NCI-H748 (cell line): Measurements from ENCODE around the gene NCOA5.
"Not testable (repeated sequence)": the region's sequence is repeated elsewhere in the genome, so short reads cannot be mapped to it uniquely, and the experiment has no call there.

ENCODE experiments used
- DNase-seq: peaks from one replicate; lab custom pipeline; 2025; ENCODE audit not compliant: unreplicated experiment; lab: John Stamatoyannopoulos, UW

Gene NCOA5

GRCh38 chr20:46093531-46093930, 3.8 kb upstream of the NCOA5 start:
- no peak for DNase-seq

- not testable (repeated sequence) for DNase-seq
These were observed 2.1 kb upstream of the NCOA5 start for GRCh38 chr20:46091622-46092535.

- no peak for DNase-seq
These were observed 670 bp downstream of the NCOA5 start for GRCh38 chr20:46089167-46089416.

DNA sequence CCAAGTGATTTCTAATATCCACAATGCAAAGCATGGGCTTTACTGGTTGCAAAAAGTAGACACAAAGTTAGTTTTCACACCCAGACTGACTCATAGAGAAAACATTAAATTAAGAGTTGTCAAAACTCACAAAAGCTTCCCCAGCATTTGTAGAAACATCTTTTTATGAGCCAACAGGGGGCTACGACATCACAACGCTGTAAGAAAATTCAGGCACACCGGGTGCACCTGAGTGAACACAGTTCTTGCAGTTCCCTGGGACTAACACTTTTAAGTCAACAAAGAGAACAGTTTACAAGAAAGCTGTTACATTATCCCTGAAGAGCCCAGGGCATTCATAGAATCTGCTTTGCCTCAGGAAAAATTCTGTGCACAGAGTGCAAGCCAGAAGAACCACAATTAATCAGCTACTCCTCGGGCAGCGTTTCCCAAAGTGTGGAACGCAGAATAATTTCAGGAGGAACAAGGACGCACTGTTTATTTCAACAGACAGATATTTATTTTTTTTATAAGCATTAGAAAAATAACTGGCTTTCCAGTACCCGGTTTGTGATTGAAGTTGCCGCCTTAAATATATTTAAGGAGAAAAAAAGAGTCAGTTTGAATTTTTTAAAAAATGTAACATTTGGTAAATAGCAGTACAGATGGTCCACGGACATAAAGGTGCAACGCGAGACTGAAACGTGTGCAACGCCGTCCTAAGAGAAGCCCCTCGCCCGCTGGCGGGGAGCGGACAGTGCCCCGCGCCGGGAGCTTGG, 1.2 kb downstream of the NCOA5 start:
- peak; percentile 3 for DNase-seq

- DNase-seq: no peak
These were observed 2.6 kb downstream of the NCOA5 start for GRCh38 chr20:46087161-46087560.

DNA sequence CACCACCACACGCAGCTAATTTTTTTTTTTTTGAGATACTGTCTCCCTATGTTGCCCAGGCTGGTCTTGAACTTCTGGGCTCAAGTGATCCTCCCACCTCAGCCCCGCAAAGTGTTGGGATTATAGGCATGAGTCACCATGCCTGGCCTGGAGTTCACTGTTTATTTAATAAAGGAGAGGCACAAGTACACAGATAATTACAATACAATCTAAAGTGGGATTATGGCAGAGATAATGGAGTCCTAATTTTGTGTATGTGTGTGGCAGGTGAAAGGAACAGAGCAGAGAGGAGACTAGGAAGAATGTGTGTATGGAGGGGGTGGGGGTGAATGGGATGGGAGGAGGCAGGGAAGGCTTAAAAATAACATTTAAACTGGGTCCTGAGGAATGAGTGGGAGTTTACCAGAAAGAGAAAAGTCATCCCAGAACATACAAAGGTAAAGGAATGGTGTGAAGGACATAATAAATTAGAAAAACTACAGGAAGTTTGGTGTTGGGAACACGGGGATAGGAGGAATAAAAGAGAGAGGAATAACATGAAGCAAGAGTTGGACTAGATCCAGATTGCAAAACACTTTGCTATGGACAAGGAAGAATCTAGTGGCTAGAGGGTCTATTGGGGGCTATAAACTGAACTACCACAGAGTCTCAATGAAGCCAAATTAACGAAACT, 4.4 kb downstream of the NCOA5 start:
- DNase-seq: peak; percentile 83

DNA sequence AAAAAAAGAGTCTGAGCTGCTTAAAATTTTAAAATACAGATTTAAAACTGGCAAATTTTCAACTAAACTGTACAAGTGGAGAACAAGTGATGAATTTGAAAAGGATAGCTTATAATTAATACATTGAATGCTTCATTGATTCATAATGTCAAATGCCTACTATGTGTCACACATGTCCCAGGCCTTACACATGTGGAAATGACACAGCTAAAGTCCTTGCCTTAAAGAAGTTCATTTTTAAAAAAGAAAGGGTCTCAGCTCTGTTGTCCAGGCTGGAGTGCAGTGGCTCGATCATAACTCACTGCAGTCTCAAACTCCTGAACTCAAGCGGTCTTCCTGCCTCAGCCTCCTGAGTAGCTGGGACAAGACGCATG, 5.0 kb downstream of the NCOA5 start:
- no peak for DNase-seq

DNA sequence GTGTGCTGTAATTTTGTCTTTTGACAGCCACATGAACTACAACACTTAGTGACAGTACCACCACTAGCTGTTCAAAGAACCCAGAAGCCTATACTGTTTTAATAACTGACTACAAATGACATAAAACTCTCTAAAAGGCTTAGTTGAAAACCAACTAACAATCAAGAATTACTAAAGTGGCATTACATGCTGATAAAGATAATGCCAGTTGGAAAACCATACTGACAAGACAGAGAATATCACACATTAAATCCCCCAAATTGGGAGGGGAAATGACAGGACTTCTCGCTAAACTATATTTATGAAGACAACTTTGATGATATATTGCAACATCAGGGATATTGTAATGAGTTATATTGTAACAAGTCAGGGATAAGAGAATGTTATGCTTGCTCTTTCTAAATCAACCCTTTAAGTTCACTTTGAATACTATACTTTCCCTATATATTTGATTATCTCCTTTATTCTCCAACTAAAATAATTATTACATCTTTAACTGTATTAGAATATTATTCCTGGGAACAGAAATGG, 6.2 kb downstream of the NCOA5 start:
- no peak for DNase-seq

DNA sequence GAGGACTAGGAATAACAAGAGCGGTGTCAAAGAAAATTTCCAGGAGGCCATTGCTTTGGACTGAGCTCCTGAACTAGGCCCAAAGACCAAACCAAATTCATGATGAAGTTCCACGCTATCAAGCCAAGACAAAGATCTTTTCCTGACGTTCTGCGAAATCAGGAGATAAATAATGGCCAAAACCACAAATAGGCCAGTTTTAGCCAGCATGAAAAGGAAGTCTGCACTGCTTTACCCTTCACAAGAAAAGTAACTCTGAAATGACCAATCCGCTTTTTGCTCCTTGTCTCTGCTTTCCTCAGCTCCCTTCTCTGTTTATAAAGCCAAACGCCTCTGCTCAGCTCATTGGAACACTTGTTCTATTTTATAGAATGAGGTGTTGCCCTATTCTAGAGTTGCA, 6.7 kb downstream of the NCOA5 start:
- DNase-seq: no peak

DNA sequence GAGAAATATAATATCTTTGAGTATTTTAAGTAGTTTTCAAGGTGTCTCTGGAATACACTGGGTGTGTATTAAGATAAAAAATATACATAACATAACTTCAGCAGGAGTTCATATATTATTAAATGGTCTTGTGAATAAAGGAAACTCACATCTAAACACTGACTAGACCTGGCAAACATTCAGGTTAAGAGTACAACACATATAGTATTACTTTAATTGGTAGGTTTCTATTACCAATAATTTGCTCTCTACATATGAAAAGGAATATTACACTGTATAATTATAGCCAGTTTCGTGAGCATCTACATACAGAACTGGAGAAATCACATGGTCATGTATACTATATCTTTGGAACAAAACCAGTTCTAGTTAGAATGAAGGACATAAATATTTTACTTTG, 8.7 kb downstream of the NCOA5 start:
- peak; percentile 8 for DNase-seq

DNA sequence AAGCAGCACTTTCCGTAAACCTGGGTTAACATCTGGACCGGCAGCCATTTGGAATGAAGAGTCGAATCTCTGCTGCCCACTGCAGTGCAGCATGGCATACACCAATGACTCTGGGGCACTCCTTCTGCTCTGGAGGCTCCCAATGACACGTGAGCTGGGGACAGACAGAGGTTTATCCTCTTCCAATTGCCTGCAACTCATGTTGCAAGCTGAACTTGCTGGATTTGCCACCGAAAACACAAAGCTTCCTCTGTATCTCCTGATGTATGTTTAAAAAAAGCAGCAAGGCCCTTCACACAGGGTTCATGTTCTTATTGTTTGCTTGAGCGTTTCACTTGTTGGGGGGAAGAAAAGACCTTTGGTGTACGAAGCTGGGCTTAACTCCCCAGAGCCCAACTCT, 10.8 kb downstream of the NCOA5 start:
- no peak for DNase-seq

- no peak for DNase-seq
These were observed 12.0 kb downstream of the NCOA5 start for GRCh38 chr20:46077642-46078305.

DNA sequence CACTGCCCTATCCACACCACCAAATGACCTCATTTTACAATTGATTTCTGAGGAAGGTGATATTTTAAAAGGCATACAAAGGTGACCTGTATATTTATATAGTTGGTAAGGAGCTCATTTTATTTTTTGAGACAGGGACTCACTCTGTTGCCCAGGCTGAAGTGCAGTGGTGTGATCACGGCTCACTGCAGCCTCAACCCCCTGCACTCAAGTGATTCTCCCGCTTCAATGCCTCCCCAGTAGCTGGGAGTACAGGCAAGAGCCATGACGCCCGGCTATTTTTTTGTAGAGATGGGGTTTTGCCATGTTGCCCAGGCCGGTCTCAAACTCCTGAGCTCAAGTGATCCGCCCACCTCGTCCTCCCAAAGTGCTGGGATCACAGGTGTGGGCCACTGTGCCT, 13.0 kb downstream of the NCOA5 start:
- DNase-seq: no peak

DNA sequence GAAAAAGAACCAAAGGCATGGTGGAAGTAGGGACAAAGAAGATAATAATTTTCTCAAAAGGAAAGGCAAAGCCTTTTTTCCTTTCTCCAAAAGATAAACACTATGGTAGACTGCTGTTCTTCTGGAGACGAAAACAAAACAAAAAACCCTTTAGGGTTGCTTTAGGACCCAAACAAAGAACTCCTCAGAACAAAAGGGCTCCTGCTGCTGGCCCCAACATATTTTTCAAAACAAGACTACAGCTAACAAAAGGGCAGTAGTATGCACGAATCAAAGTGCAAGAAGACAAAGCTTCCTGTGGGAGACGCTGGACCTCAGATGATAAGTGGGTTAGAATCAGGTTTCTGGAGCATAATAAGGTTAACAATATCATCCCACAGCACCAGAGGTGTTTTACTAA, 15.8 kb downstream of the NCOA5 start:
- peak; percentile 13 for DNase-seq

DNA sequence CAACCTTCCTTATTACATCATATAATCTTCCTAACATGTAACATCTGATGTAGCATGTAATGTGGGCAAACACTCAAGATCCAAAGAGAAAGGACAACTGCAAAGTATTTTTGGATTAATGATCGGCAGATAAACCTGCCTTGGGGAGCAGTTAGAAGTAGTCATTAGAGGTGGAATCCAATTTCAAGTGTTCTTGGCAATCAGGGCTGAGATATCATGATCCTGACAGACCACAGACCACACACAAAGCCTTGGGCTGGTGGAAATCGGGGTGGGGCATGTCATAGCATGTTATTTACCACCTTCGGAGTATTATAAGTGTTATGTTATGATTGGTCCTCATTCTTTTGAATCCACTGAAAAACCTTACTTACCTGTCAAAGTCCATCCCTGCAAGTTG, 16.3 kb downstream of the NCOA5 start:
- DNase-seq: peak; percentile 3

- DNase-seq: no peak
These were observed 16.7 kb downstream of the NCOA5 start for GRCh38 chr20:46073024-46073423.

GRCh38 chr20:46071573-46071972, 18.2 kb downstream of the NCOA5 start:
- no peak for DNase-seq

- DNase-seq: no peak
These were observed 19.4 kb downstream of the NCOA5 start for GRCh38 chr20:46070215-46070900.

- DNase-seq: no peak
These were observed 24.1 kb downstream of the NCOA5 start for GRCh38 chr20:46065691-46066090.

DNA sequence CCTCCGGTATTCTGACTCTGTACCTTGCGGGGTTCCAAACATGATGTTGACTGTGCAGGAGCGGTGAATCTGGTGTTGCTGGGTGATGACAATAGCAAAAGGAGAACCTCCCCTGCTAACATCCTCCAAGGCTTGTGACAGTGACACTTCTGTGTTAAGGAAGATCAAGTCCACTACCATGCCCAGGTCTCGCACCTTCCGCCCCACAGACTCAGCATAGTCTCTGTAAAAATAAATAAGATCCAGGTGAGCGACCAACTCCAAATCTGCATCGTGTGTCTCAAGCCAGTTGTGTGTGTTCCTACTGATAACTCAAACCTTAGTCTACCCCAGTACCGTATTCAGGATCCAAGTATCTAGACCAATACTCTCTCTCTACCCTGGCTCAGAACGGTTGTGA, 24.8 kb downstream of the NCOA5 start:
- DNase-seq: no peak

DNA sequence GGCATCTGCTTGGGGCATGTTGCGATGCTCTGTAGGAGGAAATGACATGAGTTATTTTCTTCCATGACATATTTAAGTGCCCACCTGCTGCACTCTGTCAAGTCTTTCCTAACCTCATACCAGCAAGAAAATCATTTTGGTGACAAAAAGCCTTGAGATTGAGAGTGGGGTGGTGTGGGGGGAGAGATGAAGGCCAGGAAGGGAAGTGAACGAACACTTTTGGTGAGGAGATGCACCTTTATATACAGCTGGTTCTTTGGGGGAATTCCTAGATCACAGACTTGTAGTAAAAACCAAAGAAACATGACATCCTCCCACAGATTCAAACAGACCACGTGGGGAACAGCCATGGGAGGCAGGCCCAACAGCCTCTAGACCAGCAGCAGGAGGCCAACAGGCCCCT, 26.1 kb downstream of the NCOA5 start:
- DNase-seq: no peak
